Epidermal melanocyte (primary cell): Measurements from ENCODE around the gene TRABD.

Experiments used
- DNase-seq: peaks from one replicate; pipeline ENCODE4 v3.0.0; 2011; ENCODE audit warnings: low spot score; ENCODE audit not compliant: insufficient read length

TRABD gene

GRCh38 chr22:50186761-50187523, 1.2 kb downstream of the TRABD start:
- DNase-seq: no peak

DNA sequence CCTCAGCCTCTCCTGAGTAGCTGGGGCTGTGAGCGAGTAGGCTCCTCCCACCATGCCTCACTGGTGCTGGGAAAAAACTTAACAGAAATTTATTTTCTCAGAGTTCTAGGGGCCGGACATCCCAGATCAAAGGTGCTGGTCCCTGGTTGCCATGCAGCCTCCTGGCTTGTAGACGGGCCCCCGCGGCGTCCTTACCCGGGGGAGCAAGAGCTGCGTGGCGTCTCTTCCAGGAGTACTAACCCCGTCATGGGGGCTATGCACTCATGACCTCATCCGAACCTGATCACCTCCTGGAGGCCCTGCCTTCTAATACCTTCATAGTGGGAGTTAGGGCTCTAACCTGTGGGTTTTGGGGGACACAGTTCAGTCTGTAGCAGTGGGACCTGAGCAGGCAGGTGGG, 2.6 kb downstream of the TRABD start:
- no peak for DNase-seq

DNA sequence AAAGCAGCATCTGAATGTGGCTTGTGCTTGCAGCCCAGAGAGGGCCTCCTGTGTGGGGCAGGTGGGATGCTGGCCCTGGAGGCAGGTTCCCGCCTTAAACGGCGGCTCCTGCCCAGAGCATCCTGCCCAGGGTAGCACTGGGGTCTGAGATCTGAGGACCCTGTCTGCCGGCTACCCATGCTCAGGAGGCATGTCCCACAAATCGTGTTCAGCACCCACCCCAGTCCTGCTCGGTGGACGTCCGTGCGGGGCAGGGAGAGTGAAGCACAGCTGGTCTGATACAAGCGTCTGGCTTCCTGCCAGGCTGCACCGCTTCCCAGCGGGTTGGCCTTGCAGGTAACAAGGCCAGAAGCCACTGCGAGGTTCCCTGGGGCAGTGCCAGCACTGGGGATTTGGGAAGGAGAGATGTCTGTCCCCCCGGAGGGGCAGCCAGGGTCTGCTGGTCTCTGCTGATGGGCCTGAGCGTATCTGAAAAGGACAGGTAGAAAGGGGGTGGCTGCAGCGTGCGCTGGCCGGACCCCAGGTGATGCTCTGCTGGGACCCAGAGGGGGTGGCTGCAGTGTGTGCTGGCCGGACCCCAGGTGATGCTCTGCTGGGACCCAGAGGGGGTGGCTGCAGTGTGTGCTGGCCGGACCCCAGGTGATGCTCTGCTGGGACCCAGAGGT, 3.6 kb downstream of the TRABD start:
- no peak for DNase-seq

DNA sequence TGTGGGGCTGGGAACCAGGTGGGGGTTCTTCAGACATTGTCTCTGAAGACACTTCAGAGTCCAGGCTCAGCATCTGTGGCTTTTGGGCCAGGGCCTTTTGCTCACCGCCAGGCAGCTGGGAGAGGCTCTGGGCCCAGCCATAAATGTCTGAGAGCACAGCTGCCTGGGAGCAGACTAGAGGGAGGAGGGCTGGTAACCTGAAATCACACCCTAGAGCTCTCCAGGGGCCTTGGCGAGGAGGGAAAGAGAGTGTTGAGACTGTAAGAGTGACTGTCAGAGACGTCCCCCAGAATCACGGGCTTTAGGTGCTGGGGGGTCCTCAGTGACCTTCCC, 4.1 kb downstream of the TRABD start:
- no peak for DNase-seq

GRCh38 chr22:50190182-50190940, 4.6 kb downstream of the TRABD start:
- peak; percentile 80 for DNase-seq

DNA sequence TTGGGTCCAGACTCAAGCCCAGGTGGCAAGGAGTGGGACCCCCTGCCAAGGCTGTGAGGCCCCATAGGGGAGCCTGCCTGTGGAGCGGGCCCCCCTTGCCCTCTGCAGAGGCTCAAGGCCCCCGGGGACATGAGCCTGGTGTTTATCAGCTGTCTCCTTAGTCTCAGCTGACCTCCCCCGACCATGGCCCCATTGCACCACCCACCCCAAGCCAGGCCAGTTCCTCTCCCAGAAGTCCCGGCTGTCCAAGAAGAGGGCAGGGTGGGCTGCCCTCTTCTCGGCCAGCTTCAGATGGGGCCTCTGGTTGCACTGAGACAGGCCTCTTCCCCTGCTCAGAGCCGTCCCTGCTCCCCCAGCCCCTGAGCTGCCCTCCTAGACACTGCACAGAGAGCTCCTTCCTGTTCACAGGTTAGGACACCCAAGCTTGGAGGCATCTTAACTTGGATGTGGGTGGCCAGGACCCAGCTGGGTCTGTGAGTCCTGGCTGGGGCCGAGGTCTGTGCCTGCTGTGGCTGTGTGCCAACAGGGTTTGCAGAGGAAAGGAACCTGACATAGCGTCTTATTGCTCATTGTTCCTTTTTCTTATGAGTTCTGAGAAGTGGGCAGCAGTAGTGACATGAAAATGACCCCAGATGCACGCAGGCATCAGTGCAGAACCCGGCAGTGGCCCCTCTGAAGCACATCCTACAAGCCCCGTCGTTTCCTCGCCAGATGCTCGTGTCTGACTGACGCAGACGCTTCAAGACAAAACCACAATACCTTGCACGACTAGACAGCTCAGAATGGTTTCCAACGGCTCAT, 5.4 kb downstream of the TRABD start:
- no peak for DNase-seq

- no peak for DNase-seq
Observed at GRCh38 chr22:50192436-50193204, 6.9 kb downstream of the TRABD start.

DNA sequence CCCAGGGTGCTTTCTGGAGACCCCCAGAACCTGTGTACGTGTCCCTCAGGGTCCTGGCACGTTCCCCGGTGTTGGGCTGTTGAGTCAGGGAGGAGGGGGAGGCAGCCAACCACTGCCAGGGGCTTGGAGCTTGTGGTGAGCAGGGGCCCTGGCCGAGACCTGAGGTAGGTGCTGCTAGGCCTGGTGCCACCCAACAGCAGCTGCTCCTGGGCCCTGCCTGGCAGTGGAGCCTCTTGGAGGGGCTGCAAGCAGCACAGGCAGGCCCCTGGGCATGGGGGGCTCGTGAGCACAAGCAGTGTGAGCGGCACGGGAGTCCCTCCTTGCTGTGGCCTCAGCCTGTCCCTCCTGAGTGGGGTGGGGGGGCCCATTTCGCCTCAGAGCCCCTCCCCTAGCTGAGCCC, 7.9 kb downstream of the TRABD start:
- DNase-seq: no peak

DNA sequence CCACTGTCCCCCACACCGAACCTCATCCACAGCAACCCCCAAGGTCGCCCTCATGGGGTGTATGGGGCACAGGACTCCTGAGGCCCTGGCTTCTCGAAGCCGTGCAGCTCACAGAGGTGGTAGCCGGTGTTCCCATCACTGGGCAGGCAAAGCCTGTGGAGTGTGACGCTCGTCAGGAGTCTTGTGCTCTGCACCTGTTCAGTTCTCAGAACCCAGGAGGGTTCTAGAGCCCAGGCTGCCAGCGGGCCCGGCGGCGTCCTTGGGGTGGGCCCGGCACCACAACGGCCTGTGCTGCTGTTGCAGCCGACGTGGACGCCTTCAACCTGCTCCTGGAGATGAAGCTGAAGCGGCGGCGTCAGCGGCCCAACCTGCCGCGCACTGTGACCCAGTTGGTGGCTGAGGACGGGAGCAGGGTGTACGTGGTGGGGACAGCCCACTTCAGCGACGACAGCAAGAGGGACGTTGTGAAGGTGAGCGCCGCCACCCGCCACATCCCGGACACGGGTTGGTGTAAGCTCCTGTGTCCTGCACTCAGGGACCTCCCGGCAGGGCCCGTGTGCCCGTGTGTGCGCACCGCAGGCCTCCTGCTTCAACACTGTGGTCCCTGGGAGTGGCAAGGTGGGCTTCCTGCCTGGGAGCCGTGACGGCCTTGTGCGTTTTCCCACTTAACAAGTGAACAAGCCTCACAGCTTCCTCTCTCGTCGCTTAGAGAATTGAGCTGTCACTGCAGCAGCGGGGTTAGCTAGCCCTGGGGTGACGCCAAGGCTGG, 8.5 kb downstream of the TRABD start:
- DNase-seq: no peak

- no peak for DNase-seq
Observed at GRCh38 chr22:50196256-50196655, 10.5 kb downstream of the TRABD start.

- no peak for DNase-seq
Observed at GRCh38 chr22:50197000-50197800, 11.5 kb downstream of the TRABD start.

- DNase-seq: no peak
Observed at GRCh38 chr22:50197856-50198623, 12.3 kb downstream of the TRABD start.

DNA sequence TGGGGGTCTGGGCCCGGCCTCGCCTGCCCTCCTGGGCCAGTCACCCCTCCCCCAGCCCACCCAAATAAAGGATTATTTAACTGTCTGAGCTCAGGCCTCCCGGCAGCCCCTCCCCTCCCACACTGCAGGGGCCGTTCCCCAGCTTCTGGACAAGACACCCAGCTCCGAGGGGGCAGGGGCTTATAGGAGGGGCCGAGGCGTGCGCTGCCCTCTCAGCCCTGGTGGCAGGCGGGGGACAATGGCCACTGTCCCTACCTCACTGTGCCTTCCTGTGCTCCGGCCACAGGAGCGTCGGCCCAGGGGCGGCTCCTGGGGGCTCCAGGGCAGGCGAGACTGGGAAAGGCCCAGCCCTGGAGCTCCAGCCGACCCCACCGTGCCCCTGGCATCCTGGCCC, 12.9 kb downstream of the TRABD start:
- no peak for DNase-seq

DNA sequence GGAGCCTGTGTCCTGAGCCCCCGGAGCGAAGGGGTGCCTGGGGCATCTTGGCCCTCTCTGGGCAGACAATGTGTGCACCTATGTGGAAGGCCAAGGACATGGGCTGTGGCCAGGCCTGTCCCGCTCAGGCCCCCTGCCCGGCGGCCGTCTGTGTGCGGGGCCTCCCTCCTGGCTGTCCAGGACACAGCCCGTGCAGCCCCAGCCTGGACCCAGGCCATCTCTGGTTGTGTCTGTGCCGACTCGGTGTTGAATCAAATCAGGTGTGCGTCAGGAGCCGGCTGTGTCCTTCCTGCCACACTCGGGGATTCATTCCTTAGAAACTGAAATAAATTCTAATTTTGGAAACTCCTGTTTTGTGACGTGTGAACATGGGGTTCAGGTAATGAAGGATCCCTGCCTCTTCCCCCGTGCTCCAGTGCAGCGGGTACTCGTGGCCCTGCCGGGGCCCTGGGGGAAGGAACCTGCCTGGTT, 13.6 kb downstream of the TRABD start:
- DNase-seq: no peak

DNA sequence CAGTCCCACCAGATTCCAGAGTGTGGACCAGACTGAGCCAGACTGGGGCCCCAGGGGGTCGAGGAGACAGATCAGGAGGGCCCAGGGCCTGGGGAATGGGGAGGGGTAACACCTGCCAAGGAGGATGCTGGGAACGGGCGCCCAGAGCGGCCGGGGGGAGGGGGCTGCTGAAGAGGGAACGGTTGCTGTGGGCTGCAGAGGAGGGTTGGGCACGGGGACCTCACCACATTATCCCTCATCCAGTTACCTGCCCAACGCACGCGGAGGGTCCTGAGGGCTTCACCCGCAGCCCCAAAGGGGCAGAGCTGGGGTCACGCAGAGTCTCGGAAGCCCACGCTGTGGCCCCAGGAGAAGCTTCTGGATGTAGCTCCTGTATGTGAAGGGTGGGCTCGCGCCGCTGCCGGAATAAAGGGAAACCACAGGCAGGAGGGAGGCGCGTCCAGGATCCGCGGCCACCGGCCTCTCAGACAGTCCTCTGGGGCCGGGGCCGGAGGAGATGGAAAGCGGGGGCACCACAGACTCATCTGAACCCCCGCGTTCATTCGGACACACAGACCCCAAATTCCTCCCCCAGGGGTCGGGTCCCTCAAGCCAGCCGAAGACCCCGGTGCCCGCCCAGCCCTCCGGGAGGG, 14.2 kb downstream of the TRABD start:
- DNase-seq: no peak

GRCh38 chr22:50200461-50201190, 14.9 kb downstream of the TRABD start, which contains the start of gene SELENOO:
SELENOO (plus strand) TSS chr22:50201011; CDS start chr22:50201037, 26 bp downstream.
- DNase-seq: peak; percentile 100
